Kidney (tissue), 14 donors: Measurements from ENCODE around the gene GPRC5A. TPM values are rescaled to one million over a fixed set of nuclear protein-coding genes. Genes with fewer than 3 reads are reported as not detected.

Experiments used
- DNase-seq, 5 donors: peaks; one replicate each; pipeline ENCODE4 v3.0.0-alpha.2; 2013 to 2020
- FAIRE-seq: peaks from 2 replicates; lab custom pipeline; 2012; peaks lifted over from hg19 to GRCh38; lab: Jason Lieb, UNC
- H3K27ac ChIP-seq, 2 donors: one replicate each; pipeline ENCODE4 v1.7.0; 2013; ENCODE audit warnings: low read depth in 2 of 2, low read length in 2 of 2, inconsistent platforms in 1 of 2
- H3K27me3 ChIP-seq: one replicate; pipeline ENCODE4 v1.7.1; 2013; ENCODE audit warnings: low read length, inconsistent platforms; ENCODE audit not compliant: control insufficient read depth, insufficient read depth
- H3K36me3 ChIP-seq, 3 donors: one replicate each; pipeline versions ENCODE4 v1.7.0 to v1.7.1; 2013; ENCODE audit warnings: low read length in 3 of 3, control low read depth in 1 of 3, inconsistent platforms in 1 of 3; ENCODE audit not compliant: insufficient read depth in 3 of 3, control insufficient read depth in 2 of 3
- H3K4me1 ChIP-seq, 3 donors: one replicate each; pipeline versions ENCODE4 v1.7.0 to v1.7.1; 2013; ENCODE audit warnings: low read length in 3 of 3, inconsistent platforms in 1 of 3, low read depth in 1 of 3; ENCODE audit not compliant: control insufficient read depth in 2 of 3, insufficient read depth in 2 of 3
- H3K4me3 ChIP-seq, 3 donors: one replicate each; pipeline versions ENCODE4 v1.7.0 to v1.8.1; 2013; ENCODE audit warnings: low read length in 3 of 3, control low read depth in 1 of 3, inconsistent platforms in 1 of 3
- H3K9ac ChIP-seq, 3 donors: one replicate each; pipeline versions ENCODE4 v1.7.0 to v1.7.1; 2013; ENCODE audit warnings: low read length in 3 of 3, control low read depth in 1 of 3, inconsistent platforms in 1 of 3
- H3K9me3 ChIP-seq, 3 donors: one replicate each; pipeline versions ENCODE4 v1.7.0 to v1.7.1; 2013; ENCODE audit warnings: low read length in 3 of 3, control low read depth in 1 of 3, inconsistent platforms in 1 of 3; ENCODE audit not compliant: control insufficient read depth in 2 of 3, insufficient read depth in 1 of 3
- intact Hi-C: fragments of 100-400 bp; cut with DNase I; formaldehyde crosslinking; loops from one replicate; pipeline ENCODE4 v1.11.1; 2022
- polyA plus RNA-seq: library from polyadenylated mRNA; stranded (reverse); fragments of 350-450 nt; fragmentation: Illumina TruSeq; extraction: RNeasy Lipid Tissue Mini Kit (QIAGEN cat#74804); gene quantifications from one replicate; pipeline ENCODE4 v1.2.3, GENCODE V29; 2014; ENCODE audit warnings: low read depth, low replicate concordance; ENCODE audit not compliant: insufficient read depth
- total RNA-seq: library from RNA; stranded (reverse); fragmentation: NEBNext Ultra II Directional; extraction: Animal tissue kit (Norgen Biotek cat#: 25700); gene quantifications from one replicate; pipeline ENCODE4 v1.2.1, GENCODE V29; 2021
- TF ChIP-seq, protein P1 (sequence below): IDR thresholded peaks from 3 replicates; pipeline ENCODE4 v1.5.1; 2012; ENCODE audit warnings: mild to moderate bottlenecking, moderate library complexity, borderline replicate concordance; ENCODE audit not compliant: insufficient read depth; ENCODE audit errors: extremely low read depth
- donor health status: control.
- donor health status: control.
- donor health status: control.
- donor health status: control.
- donor health status: control.
- donor health status: DM: yes; HTN: yes; CAD: no.
- donor health status: Normal renal cell carcinoma (clear cell type).

The GPRC5A gene
- total and polyA plus RNA-seq, 2 donors from 2014 or later = 6.3 to 60.6 TPM

- TF ChIP-seq, protein P1, sequence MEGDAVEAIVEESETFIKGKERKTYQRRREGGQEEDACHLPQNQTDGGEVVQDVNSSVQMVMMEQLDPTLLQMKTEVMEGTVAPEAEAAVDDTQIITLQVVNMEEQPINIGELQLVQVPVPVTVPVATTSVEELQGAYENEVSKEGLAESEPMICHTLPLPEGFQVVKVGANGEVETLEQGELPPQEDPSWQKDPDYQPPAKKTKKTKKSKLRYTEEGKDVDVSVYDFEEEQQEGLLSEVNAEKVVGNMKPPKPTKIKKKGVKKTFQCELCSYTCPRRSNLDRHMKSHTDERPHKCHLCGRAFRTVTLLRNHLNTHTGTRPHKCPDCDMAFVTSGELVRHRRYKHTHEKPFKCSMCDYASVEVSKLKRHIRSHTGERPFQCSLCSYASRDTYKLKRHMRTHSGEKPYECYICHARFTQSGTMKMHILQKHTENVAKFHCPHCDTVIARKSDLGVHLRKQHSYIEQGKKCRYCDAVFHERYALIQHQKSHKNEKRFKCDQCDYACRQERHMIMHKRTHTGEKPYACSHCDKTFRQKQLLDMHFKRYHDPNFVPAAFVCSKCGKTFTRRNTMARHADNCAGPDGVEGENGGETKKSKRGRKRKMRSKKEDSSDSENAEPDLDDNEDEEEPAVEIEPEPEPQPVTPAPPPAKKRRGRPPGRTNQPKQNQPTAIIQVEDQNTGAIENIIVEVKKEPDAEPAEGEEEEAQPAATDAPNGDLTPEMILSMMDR = no peak
- no peaks in the 10 kb centered on the region for H3K9me3 ChIP-seq
- intact Hi-C loops = no loop called here
- no peak overlapping the region for H3K9ac ChIP-seq
- no peaks in the 10 kb centered on the region for H3K27me3 ChIP-seq
- no peaks in the 10 kb centered on the region for H3K36me3 ChIP-seq
- no peaks in the 10 kb centered on the region for H3K4me1 ChIP-seq
- DNase-seq = no peak
- no peak overlapping the region for H3K27ac ChIP-seq
- FAIRE-seq = no peak
- H3K4me3 ChIP-seq = no peak overlapping the region
These were observed 48.5 kb downstream of the GPRC5A start for GRCh38 chr12:12939888-12940287.

DNA sequence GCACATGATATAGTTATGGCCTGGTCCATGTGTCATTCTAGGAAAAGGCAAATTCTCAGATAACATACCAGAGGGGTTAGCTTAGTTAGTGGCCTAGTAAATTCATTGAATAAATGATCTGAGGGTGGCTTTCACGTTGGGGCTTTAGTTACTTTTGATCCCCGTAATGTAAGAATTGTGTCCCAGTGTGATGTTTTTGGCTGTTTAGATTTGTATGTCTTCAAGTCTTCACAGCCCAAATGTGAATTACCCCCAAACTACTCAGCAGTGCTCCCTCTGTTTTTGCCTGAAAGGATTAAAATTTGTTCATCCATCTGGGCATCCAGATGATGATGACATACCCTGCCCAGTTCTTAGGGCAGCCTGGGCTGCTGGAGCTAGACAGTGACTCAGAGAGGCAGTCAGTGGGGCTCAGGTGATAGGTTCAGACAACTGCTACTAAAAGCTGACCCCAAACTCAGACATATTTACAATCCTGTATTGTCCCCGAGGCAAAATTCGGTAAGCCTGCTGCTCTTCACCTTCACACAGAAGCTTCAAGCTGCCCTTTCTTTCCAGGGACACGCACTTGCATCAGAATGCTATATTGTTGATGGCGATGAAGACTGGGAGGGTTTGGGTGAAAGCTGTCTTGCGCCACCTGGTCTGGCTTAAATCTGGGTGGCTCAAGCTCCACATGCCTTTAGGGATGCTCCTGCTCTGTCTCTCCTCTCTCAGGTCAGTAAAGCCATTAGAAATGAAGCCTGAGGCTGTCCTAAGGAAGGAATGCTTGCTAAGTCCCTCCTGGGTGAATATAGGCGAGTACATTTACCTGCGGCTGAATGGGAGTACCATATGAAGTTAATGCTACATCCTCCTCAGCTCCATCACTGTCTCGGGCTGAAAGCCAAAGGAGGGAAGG, 50.3 kb downstream of the GPRC5A start:
- DNase-seq (no peak), FAIRE-seq (no peak)
- H3K27me3 ChIP-seq = no peaks in the 10 kb centered on the region
- H3K27ac ChIP-seq = no peak overlapping the region
- H3K9ac ChIP-seq = no peak overlapping the region
- no peaks in the 10 kb centered on the region for H3K36me3 ChIP-seq
- no peaks in the 10 kb centered on the region for H3K4me1 ChIP-seq
- H3K4me3 ChIP-seq = no peak overlapping the region
- no peaks in the 10 kb centered on the region for H3K9me3 ChIP-seq
- intact Hi-C loops = no loop called here
- TF ChIP-seq, protein P1 = no peak

GRCh38 chr12:12943586-12944260, 52.4 kb downstream of the GPRC5A start:
- no peak for FAIRE-seq
- intact Hi-C loops = no loop called here
- Histone ChIP-seq H3K4me3 (no peak overlapping the region), H3K27me3 (no peaks in the 10 kb centered on the region), H3K9ac (no peak overlapping the region), H3K27ac (no peak overlapping the region), H3K4me1 (no peaks in the 10 kb centered on the region), H3K36me3 (no peaks in the 10 kb centered on the region), H3K9me3 (no peaks in the 10 kb centered on the region)
- TF ChIP-seq, protein P1 = no peak
- no peak for DNase-seq
